Hepatocyte (in vitro differentiated cells): Measurements from ENCODE around the gene DIP2B. TPM values are rescaled to one million over a fixed set of nuclear protein-coding genes. Genes with fewer than 3 reads are reported as not detected.

Source experiments
- DNase-seq: peaks from one replicate; pipeline ENCODE4 v3.0.0-alpha.2; 2016; ENCODE audit warnings: low spot score
- H2AFZ ChIP-seq: fragments of 200-600 bp; sonication (generic); 2 replicates; pipeline ENCODE4 v1.6.0; 2016; ENCODE audit warnings: antibody characterized with exemption, mild to moderate bottlenecking
- H3K27ac ChIP-seq: fragments of 200-600 bp; sonication (generic); 2 replicates; pipeline ENCODE4 v1.5.1; 2016; ENCODE audit warnings: mild to moderate bottlenecking
- H3K27me3 ChIP-seq: fragments of 200-600 bp; sonication (generic); 2 replicates; pipeline ENCODE4 v1.6.1; 2016
- H3K36me3 ChIP-seq: fragments of 200-600 bp; sonication (generic); replicated peaks from 2 replicates; pipeline ENCODE4 v1.5.1; 2016; ENCODE audit warnings: low read depth; ENCODE audit not compliant: insufficient read depth
- H3K4me1 ChIP-seq: fragments of 200-600 bp; sonication (generic); 2 replicates; pipeline ENCODE4 v1.5.1; 2016; ENCODE audit warnings: mild to moderate bottlenecking, moderate library complexity; ENCODE audit not compliant: insufficient read depth
- H3K4me2 ChIP-seq: fragments of 200-600 bp; sonication (generic); 2 replicates; pipeline ENCODE4 v1.6.0; 2016
- H3K4me3 ChIP-seq: fragments of 200-600 bp; sonication (generic); 2 replicates; pipeline ENCODE4 v1.5.1; 2016; ENCODE audit warnings: mild to moderate bottlenecking
- H3K79me2 ChIP-seq: fragments of 200-600 bp; sonication (generic); 2 replicates; pipeline ENCODE4 v1.6.0; 2017; ENCODE audit warnings: mild to moderate bottlenecking
- H3K9me2 ChIP-seq: fragments of 200-600 bp; sonication (generic); replicated peaks from 2 replicates; pipeline ENCODE4 v1.6.0; 2017; ENCODE audit warnings: mild to moderate bottlenecking; ENCODE audit not compliant: insufficient read depth
- H3K9me3 ChIP-seq: fragments of 200-600 bp; sonication (generic); 2 replicates; pipeline ENCODE4 v1.5.1; 2016; ENCODE audit warnings: low read depth, mild to moderate bottlenecking
- H4K20me1 ChIP-seq: fragments of 200-600 bp; sonication (generic); 2 replicates; pipeline ENCODE4 v1.6.0; 2016; ENCODE audit warnings: mild to moderate bottlenecking; ENCODE audit not compliant: insufficient read depth, poor library complexity, severe bottlenecking
- CTCF ChIP-seq: fragments of 200-600 bp; sonication (generic); IDR thresholded peaks from 2 replicates; pipeline ENCODE4 v1.5.1; 2016; ENCODE audit warnings: antibody characterized with exemption, mild to moderate bottlenecking; ENCODE audit not compliant: poor library complexity
- EZH2 ChIP-seq: fragments of 200-600 bp; sonication (generic); IDR thresholded peaks from 2 replicates; pipeline ENCODE4 v1.6.1; 2016; ENCODE audit warnings: antibody characterized with exemption, mild to moderate bottlenecking, borderline replicate concordance
- EZH2phosphoT487 ChIP-seq: fragments of 200-600 bp; sonication (generic); IDR thresholded peaks from one replicate; pipeline ENCODE4 v1.6.1; 2018; ENCODE audit warnings: antibody characterized with exemption, mild to moderate bottlenecking, low read depth, moderate library complexity; ENCODE audit not compliant: unreplicated experiment, severe bottlenecking
- WGBS: methylation state at CpG from one replicate; pipeline ENCODE4 v1.1.6; 2016; ENCODE audit warnings: low lambda C conversion rate; ENCODE audit errors: missing lambda C conversion rate; 5-methylcytosine and 5-hydroxymethylcytosine counted together
- polyA plus RNA-seq: library from polyadenylated mRNA; unstranded; fragments of >200 nt; fragmentation: Nextera tagmentation; extraction: Ambion mirVana; gene quantifications from 2 replicates; pipeline ENCODE4 v1.2.1, GENCODE V29; 2016
- total RNA-seq: library from RNA; depleted of rRNA; stranded (reverse); fragments of >200 nt; gene quantifications from 2 replicates; pipeline ENCODE4 v1.2.3, GENCODE V29; 2014

DIP2B gene
- total and polyA plus RNA-seq, 2 experiments from 2014 or later, result 10.5 to 31.8 TPM

- no peaks in the 10 kb centered on the region for H3K9me3 ChIP-seq
- H3K4me1 ChIP-seq, result peaks cover 32% of the 10 kb centered on the region
- WGBS, result 57% methylated on average over 4 of the region's 4 CpGs
- no peak overlapping the region for H2AFZ ChIP-seq
- no peak overlapping the region for H3K27ac ChIP-seq
- H3K4me3 ChIP-seq, result no peak overlapping the region
- peaks cover 58% of the 10 kb centered on the region for H3K79me2 ChIP-seq
- no peaks in the 10 kb centered on the region for H3K36me3 ChIP-seq
- DNase-seq, result no peak
- no peaks in the 10 kb centered on the region for H3K9me2 ChIP-seq
- H3K4me2 ChIP-seq, result no peak overlapping the region
- peaks cover 3% of the 10 kb centered on the region for H4K20me1 ChIP-seq
- TF ChIP-seq CTCF (no peak), EZH2phosphoT487 (no peak), EZH2 (no peak)
- H3K27me3 ChIP-seq, result no peaks in the 10 kb centered on the region
These were observed 120.5 kb downstream of the DIP2B start for GRCh38 chr12:50625029-50625925.

GRCh38 chr12:50626026-50626425, 121.2 kb downstream of the DIP2B start:
- no peak overlapping the region for H3K4me3 ChIP-seq
- H4K20me1 ChIP-seq, result peaks cover 3% of the 10 kb centered on the region
- TF ChIP-seq EZH2, result no peak
- no peak for TF ChIP-seq EZH2phosphoT487
- no peak for TF ChIP-seq CTCF
- 90% methylated on average over 5 of the region's 5 CpGs for WGBS
- no peak overlapping the region for H3K4me2 ChIP-seq
- no peaks in the 10 kb centered on the region for H3K27me3 ChIP-seq
- H2AFZ ChIP-seq, result no peak overlapping the region
- peaks cover 24% of the 10 kb centered on the region for H3K4me1 ChIP-seq
- no peak for DNase-seq
- no peaks in the 10 kb centered on the region for H3K36me3 ChIP-seq
- peaks cover 53% of the 10 kb centered on the region for H3K79me2 ChIP-seq
- H3K9me2 ChIP-seq, result no peaks in the 10 kb centered on the region
- no peaks in the 10 kb centered on the region for H3K9me3 ChIP-seq
- peak overlapping the region; percentile 12 for H3K27ac ChIP-seq

- no peak overlapping the region for H3K27ac ChIP-seq
- 97% methylated on average over 2 of the region's 2 CpGs for WGBS
- H3K4me1 ChIP-seq, result peaks cover 12% of the 10 kb centered on the region
- H3K4me2 ChIP-seq, result no peak overlapping the region
- no peaks in the 10 kb centered on the region for H3K27me3 ChIP-seq
- H3K79me2 ChIP-seq, result peaks cover 40% of the 10 kb centered on the region
- no peaks in the 10 kb centered on the region for H4K20me1 ChIP-seq
- DNase-seq, result no peak
- TF ChIP-seq CTCF, result no peak
- TF ChIP-seq EZH2phosphoT487, result no peak
- TF ChIP-seq EZH2, result no peak
- H3K4me3 ChIP-seq, result no peak overlapping the region
- no peaks in the 10 kb centered on the region for H3K36me3 ChIP-seq
- H3K9me3 ChIP-seq, result no peaks in the 10 kb centered on the region
- H3K9me2 ChIP-seq, result no peaks in the 10 kb centered on the region
- H2AFZ ChIP-seq, result no peak overlapping the region
These were observed 122.7 kb downstream of the DIP2B start for GRCh38 chr12:50627491-50627890.
